ENCODE results near the gene FUT8.
A peak's percentile ranks its signal among the peaks of the same experiment; 100 is the strongest.

The FUT8 gene

DNA sequence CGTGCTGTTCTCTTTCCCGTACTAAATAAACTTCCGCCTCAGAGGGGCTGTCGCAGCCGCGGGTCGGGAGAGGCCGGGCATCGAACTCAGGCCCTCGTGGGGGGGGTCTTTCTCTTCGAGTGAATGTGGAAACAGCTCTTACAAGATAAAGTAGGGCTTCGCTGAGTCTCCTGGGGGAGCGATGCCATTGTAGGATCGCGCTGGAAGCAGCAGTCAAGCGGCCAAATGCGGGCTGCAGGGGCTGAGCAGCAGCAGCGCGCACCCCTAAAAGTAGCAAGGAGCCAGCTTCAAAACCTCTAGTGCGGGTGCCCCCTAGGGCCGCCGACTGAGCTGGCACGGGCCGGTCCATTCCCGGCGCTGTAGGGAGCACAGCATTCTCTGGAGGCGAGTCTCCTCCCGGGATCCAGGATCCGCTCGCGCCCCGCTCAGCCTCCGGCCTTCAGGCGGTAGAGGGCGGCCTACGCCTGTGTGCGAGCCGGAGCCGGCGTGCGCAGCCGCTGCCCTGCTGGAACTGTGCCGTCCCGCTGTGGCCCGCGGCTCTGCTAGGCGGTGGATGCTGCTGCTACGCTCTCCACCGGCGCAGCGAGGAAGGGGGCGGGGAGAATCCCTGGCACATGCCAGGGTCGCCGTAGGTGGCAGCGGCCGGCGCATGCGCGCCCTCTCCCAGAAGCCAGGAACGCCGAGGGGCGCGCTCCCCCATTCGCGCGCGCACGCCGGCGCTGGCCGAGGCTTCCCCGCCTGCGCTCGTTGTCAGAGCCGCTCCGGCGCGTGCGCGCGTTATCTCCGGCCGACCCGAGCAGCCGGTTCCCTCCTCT is at the start of gene FUT8:
Gene FUT8 (plus strand): TSS at position 699 of the 815 bp plus-strand sequence. CDS start 148,834 bp downstream, outside the sequence.
- DNase-seq = peak; percentile 88

DNA sequence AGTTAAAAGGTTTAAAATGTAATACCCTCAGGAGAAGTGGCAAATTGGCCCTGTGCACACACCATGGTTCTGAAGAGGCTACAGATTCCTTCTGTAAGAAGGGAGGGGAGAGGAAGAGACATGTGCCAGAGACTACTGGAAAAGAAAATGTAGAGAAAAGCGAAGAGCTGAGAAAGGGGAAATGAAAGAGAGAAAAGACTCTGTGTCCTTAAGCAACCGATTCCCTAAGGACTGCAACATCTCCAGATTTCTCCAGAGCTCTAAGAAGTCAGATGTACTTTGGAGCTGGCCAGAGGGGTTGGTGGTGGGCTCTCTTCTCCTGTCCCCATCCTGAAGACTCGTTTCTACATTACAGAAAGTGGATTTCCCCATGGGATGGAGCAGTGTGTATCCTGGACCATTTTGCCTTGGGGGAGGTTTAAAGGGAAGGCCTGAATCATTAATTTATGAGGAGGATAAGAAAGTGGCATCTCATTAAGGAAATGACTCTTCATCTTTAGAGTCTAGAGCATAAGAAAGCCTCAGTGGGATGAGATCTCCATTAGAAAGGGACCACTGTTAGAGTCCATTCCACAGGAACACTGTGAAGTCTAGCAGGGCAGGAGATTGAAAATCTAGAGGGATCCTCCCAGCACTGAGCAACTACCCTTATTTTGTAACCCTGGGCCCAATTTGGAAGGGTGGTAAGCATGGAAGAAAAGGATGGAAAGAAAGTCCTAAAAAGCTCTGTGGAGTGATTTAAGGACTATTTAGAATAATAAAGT is 45.5 kb upstream of the FUT8 start:
- DNase-seq = no peak

DNA sequence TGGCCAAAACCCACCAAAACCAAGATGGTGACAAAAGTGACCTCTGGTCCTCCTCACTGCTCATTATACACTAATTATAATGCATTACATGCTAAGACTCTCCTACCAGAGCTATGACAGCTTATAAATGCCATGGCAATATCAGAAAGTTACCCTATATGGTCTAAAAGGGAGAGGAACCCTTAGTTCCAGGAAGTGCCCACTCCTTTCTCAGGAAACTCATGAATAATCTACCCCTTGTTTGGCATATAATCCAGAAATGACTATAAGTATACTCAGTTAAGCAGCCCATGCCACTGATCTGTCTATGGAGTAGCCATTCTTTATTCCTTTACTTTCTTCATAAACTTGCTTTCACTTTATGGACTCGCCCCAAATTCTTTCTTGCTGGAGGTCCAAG is 43.0 kb upstream of the FUT8 start:
- DNase-seq = no peak

DNA sequence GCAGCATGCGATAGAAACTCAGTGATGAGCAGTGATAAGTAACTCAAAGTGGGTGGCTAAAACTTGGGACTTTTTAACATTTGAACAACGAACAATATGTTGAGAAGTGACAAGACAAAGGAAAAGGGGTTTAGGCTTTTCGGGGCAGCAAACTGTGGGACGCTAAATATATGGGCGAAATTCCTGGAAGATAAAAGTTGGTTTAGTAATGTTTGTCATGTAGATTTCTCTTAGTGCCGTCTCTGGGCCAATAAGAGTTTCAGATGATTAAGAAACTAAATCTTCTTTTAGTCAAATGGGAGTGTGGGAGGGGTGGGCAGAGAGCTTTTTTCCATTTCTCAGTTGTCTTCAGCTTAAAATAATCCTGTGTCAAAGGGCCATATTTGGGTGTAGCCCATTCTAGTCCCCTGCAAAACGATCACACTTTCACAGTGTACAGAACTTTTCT is 41.7 kb upstream of the FUT8 start:
- DNase-seq = no peak

DNA sequence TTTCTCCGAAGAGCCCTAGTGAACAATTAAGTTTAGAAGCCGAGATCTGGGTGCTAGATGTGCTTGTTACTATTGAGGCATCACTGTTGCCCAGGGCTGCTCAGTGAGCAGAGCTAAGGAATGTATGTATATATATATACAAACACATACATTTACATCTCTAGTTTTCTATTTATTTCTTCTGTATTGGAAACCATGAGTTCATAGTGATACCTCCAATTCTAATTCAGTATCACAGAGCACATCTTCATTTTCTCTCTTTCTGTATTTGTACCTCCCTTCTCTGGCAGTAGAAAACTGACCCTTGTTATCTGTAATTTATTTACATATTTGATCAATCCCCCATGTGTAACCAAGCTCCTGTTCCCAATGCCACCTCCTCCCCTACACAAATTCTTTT is 40.7 kb upstream of the FUT8 start:
- DNase-seq = no peak

DNA sequence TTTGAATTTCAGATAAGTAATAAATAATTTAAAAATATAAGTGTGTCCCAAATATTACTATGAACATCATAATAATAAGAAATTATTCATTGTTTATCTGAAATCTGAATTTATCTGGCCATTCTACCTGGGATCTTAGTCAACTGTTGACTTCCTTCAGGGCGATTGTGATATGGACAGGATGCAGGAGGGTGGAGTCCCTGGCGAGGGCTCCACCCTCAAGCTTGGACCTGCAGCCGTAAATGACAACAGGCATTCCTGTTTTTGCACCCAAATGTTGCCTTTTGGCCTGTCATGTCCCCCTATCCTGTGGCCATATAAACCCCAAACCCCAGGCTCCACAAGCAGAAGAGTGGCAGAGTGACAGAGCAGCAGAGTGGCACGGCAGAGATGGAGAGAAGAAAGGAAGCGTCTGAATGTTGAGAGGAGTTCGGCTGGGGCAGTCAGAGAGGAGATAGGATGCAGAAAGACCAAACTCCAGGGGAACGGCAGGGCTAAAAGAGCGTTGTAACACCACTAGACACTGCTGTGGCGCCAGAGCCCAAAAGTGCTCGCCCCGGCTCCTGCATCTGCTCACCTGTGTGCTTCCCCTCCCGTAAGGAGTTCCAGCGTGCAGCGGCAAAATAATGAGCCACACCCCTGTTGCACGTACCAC is 39.4 kb upstream of the FUT8 start:
- DNase-seq = no peak

DNA sequence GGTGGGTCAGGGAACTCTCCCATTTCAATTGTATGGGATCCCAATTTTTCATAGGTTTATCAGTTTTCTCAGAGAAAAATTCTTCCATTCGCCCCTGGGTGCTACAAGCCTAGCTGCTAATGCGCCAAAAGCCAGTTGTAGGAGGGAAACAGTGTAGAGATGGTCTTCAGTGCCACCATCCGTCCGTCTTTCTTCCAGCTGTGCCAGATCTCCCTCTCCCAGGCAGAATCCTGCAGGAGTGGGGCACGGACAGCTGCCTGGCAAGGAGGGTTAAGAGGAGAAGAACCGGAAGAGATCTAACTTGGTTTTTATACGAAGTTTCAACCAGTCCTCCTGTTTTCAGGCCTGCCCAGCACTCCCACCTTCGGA is 38.9 kb upstream of the FUT8 start:
- DNase-seq = no peak

DNA sequence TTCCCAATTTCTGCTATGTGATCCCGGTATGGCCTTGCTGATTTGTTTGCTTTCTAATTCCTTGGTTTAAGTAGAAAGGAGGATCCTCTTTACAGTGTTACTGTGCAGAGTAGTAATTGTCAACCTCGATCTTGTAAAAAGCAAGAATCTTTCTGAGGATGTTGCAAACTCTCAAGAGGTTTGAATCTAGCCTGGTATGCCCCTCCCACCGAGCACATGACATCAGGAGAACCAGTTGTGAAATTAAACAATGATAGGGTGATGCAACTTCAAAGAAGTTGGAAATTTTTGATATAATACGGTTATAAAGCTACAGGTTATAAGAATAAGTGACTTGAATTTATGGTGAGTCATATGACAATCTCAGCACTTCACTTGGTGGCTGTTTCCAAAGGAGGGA is 35.0 kb upstream of the FUT8 start:
- DNase-seq = no peak

DNA sequence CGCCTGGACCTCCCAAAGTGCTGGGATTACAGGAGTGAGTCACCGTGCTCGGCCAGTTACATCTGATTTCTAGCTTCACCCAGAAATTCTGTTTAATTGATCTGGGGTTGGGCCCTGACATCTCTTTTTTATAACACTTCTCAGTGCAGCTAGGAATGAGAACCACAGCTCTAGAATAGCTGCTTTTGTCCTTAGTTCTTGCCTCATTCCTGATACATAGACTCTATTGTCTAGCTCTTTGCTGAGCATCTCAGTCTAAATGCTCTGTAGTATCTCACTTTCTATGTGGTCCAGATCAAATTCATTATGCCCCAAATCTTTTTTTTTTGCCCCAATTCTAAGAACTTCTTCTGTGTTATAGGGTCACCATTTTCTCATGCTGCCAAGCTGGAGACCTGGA is 29.9 kb upstream of the FUT8 start:
- no peak for DNase-seq

DNA sequence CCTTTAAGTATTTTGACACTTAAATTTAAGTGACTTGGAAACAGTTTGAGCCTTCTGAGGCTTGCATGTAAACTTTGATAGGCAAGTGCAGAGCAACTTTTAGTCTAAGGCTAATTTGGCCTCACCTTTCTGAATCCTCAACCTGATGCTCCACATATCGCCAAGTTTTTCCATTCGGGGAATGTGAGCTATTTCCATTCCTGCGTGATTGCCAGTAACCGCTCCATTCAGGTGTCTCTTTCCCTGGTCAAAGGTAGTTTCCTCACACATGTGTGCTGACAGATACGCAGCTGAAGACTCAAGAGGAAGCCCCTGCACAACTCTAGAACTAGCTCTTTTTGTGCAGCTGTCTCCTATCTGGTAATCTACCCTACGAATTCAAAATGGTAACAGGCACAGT is 25.4 kb upstream of the FUT8 start:
- DNase-seq = no peak

DNA sequence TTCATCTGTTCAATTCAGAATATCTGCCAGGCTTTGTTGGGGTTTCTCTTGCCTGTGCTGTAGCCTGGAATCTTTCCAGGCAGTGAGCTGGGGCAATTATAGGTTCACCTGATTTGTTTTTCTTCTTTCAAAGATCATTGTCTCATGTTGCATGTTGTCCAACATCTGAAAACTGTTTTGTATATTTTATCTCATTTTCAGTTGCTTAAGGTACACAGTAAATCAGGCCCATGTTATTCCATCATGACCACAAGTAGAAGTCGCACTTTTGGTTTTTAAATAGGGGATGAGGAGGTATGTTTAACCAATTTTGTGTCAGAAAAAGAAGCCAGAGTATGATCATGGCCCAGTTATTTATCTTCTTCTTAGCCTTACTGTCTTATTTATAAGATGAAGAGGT is 24.9 kb upstream of the FUT8 start:
- no peak for DNase-seq

DNA sequence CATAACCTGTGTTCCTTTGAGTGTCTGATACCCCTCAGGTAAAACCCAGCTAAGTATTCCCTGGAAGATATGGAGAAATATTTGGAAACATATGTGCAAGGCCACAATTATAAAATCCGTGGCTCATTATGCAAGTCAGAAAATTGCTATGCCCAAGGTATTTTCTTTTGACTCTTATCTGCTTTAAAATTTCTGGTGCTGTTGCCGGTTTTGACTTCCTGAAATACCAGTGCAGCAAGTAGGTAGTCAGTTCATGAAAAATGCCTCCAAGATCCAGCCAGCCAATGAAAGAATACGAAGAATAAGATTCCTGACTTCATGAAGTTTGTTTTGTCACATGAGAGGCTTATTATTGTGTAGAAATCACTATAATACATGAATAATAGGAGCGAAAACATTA is 20.2 kb upstream of the FUT8 start:
- no peak for DNase-seq

DNA sequence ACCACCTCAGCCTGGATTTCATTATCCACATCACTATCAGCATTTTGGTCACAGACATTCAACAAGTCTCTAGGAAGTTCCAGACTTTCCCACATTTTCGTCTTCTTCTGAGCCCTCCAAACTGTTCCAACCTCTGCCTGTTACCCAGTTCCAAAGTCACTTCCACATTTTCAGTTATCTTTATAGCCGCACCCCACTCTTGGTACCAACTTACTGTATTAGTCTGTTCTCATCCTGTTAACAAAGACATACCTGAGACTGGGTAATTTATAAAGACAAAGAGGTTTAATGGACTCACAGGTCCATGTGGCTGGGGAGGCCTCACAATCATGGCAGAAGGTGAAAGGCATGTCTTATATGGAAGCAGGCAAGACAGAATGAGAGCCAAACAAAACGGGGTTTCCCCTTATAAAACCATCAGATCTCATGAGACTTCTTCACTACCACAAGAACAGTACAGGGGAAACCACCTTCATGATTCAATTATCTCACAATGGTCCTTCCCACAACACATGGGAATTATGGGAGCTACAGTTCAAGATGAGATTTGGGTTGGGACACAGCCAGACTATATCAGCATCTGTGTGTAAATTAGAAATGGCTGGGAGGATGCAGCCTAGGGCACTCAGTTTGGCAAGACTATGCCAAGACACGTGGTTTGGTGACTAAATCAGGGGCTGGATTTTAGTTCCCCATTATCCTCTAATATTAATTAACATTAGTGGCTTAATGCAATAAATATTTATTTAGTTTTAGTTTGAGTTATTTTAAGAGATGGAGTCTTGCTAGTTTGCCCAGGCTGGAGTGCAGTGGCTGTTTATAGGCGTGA is 16.2 kb upstream of the FUT8 start:
- DNase-seq = no peak

DNA sequence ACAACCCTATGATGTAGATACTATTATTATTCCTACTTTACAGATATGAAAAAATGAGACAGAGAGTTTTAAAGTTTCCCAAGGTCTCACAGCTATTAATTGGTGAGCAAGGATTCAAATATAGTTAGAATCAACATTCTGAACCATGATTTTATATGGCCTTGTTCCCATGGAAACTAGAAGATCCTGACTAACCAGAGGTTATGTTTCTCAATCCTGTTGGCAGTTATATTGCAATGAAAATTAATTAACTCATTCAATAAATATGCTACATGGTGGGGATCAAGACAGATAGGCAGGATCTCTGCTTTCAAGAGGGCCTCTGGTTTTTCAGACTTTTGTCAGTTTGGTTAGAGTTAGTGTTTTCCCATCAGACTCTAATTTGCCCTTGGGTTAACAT is 9.3 kb upstream of the FUT8 start:
- no peak for DNase-seq

DNA sequence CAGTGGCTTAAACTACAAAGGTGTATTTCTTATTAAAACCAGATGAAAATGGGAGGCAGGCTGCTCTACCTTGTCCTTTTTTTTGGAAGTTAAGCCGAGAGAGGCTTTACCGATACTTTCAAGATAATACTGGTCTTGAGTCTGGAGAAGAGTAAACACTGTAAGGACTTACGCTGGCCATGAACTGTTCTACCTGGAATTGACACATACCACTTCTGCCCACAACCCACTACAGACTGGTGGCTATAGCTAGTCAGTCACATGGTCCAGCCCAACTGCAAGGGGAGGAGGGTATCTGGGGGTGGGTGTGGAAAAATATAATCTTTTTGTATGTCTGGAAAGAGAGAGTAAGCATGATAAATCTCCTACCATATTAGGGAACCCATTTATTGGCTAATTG is 4.4 kb upstream of the FUT8 start:
- DNase-seq = no peak

DNA sequence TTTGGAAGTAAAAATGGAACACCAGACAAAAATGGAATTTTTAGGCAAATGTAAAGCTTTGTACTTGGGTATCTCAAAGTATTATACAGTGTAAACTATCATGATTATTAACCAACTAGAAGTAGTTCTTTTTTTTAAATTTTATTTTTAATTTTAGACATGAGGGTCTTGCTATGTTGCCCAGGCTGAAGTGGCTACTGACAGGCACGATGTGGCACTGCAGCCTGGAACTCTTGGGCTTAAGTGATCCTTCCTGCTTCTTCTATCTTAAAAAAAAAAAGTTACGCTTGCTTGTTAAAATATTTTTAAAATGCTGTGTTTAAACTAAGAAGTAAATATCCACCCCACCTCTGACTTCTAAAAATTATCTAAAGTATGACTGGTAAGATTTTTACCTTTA is 1.9 kb upstream of the FUT8 start:
- DNase-seq = no peak

DNA sequence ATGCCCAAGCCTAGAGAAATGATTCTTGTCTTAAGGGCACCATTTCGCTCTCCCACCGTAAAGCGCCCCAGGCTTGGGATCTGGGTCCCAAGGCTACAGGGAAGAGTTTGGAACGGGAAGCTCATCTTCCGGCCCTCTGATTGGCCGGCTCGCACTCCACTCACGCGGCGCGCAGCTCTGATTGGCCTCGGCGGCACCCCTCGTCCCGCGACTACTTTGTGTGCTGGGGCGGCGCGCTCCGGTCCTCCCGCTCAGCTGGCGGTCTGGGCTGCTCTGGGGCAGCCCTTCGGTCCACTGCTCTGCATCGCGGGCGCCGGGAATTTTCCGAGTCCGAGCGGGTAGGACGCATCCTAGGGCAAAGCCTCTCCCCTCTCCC is 886 bp upstream of the FUT8 start:
- DNase-seq = peak; percentile 66

DNA sequence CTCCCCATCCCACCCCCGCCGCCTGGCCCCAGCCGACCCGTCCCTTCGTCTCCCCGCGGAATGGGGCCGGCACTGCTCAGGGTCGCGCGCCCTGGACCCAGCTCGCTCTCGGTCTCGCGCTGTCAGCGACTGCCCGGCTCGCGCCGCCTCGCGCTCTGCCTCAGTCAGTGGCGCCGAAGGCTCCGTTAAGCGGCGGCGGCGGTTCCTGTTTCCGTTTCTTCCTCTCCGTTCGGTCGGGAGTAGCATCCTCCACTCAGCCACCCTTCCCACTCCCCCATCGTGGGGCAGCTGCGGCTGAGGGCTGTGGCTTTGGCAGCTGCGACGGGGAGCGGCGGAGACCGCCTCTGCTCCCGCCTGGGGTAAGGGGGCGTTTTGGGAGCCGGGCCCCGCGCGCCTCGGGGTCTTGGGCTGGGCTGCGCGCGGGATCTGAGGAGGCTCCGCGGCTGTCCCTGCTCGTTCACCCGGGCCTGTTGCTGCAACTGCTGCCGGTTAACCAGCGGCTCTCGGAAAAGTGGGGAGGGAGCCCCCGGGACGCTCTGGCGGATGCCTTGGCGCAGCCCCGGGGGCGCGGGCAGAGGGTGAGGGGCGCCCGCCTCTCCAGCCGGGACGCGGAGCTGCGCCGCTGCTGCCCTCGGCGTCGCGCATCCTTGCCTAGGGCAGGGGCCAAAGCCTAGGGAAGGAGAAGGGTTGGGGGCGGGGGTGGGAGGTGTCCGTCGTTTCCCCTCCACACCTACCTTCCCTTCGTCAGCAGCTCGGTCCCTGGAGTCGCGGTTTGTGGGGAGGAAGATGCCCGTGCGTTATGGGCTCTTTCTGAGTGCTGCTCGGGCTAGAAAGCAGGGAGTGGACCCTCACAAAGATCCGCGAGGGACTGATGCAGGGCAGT is 567 bp downstream of the FUT8 start:
- no peak for DNase-seq

DNA sequence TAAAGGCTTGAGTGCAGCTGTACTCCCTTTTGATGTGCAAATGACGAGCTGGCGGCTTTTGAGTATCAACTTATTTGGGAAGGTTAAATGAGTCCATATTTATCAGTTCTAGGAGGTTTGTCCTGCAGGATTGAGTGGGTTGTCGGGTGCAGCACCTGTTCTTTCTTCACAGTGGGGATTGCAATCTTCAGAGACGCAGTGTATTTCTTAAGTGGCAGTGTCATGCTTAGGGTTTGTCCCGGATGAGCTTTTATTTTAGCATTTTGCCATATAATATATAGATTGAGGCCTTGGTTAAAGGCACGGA is 1.2 kb downstream of the FUT8 start:
- DNase-seq = no peak

DNA sequence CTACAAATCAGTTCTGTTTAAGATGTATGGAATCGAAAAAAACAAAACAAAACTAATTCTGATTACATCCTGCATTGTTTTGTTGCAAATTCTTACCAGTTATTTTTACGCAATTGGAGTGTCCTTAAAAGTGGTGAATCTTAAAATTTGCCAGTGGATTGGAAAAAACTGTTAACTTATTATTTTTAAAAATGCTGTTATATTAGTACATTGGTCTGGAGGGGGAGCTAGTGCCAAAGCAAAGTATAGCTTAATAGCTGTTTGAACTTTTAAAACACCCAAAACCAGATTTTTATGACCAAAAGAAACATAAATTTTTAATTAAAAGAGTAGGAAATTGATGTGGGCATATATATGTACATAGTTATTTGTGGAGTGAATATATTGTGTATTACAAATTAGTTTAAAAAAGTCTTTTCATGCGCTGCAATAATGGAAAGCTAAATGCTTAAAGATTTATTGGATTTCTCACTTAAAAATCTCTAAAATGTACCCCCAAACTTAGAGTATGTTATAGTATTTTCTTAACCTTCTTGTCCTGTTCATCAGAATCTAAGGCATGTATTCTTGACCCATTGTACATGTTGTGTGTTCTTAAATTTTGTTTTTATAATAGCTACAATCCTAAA is 2.5 kb downstream of the FUT8 start:
- no peak for DNase-seq

DNA sequence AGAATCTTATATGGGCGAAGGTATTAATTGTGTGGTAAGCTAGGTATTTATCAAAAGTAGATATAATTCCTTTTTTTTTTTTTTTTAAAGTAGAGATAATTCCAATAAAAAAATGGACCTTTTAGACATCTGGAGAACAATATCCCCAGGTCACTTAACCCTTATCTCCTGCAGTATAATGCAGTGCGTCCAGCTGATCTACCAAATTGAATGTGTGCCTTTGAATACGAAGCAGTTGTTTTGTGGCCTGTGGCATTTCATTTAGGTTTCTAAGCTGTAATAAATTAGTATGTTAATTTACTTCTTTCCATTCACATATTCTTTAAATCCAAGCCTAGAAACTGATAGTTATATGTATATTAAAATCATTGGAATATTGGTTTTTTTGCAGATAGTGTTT is 3.1 kb downstream of the FUT8 start:
- DNase-seq = no peak

Measured in NCI-H774 (cell line).